GM12801 (cell line): Measurements from ENCODE around the gene TMEM125.

Experiments
- TF ChIP-seq, protein P1 (sequence below): IDR thresholded peaks from one replicate; pipeline ENCODE4 v1.5.1; 2011; ENCODE audit warnings: control low read depth; ENCODE audit not compliant: insufficient read length; ENCODE audit errors: extremely low read depth

TMEM125 gene

GRCh38 chr1:43277116-43277876 lies 7.5 kb downstream of the TMEM125 start:
- TF ChIP-seq, protein P1, sequence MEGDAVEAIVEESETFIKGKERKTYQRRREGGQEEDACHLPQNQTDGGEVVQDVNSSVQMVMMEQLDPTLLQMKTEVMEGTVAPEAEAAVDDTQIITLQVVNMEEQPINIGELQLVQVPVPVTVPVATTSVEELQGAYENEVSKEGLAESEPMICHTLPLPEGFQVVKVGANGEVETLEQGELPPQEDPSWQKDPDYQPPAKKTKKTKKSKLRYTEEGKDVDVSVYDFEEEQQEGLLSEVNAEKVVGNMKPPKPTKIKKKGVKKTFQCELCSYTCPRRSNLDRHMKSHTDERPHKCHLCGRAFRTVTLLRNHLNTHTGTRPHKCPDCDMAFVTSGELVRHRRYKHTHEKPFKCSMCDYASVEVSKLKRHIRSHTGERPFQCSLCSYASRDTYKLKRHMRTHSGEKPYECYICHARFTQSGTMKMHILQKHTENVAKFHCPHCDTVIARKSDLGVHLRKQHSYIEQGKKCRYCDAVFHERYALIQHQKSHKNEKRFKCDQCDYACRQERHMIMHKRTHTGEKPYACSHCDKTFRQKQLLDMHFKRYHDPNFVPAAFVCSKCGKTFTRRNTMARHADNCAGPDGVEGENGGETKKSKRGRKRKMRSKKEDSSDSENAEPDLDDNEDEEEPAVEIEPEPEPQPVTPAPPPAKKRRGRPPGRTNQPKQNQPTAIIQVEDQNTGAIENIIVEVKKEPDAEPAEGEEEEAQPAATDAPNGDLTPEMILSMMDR, result no peak

DNA sequence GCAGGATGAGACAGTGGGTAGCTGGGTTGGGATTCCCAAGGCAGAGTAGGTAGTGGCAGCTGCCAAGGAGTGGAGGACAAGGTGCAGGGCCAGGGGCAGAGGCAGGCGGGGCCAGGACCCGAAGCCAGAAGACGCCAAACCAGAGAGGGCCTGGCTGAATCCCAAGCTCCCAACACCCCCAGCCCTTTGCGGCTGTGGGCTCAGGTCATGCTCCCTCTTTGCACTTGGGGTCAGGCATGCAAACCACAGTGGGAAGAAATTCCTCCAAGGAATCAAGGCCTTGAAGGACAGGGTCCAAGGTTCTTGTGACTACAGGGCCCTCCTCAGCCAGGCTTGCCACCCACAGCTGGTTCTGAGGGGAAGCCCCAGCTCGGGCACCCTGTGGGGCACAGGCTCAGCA lies 9.4 kb downstream of the TMEM125 start:
- TF ChIP-seq, protein P1, result no peak

DNA sequence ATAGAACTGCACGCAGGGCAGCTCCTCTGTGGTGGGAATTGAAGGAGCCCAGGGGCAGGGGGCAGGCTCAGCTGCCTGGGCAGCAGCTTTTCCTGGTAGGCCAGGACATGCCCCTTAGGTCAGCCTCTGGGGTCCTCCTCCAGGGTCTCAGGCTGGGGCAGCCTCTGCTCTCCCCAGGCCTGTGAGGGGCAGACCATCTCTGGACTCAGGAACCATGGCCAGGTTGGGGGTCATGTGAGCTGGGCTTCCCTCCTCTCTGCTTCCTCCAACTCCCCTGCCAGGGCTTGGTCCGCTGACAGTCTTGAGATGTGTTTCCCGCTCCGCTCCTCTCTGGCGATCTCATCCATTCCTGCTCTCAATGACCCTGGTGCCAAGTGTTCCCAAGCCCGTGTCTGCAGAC lies 9.9 kb downstream of the TMEM125 start:
- TF ChIP-seq, protein P1, result no peak

- TF ChIP-seq, protein P1, result no peak
Measured at GRCh38 chr1:43280692-43281091, 10.9 kb downstream of the TMEM125 start.

- TF ChIP-seq, protein P1, result no peak
Measured at GRCh38 chr1:43282220-43283195, 12.7 kb downstream of the TMEM125 start.

DNA sequence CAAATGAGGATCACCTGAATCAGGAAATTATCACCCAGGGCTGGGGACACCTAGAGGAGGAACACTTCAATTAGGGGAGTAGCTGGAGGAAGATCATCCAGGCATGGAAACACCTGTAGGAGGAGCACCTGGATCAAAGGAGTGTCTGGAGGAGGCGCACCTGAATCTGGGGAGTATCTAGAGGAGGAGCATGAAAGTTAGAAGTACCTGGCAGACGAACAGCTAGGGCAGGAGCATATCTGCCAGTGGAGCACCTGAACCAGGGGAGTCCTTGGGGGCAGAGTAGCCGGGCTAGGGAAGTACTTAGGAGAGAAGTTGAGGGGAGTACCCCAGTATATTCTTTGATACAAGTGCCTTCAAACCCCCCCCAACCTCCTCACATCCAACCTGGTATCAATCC lies 14.3 kb downstream of the TMEM125 start:
- TF ChIP-seq, protein P1, result no peak

GRCh38 chr1:43284546-43285110 lies 14.8 kb downstream of the TMEM125 start:
- TF ChIP-seq, protein P1, result no peak
